Loucy (cell line): ENCODE data around the gene SLC9A2.

Experiments
- H2AFZ ChIP-seq: fragments of 200-600 bp; sonication (generic); 2 replicates; pipeline ENCODE4 v1.6.0; 2016; ENCODE audit warnings: antibody characterized with exemption, mild to moderate bottlenecking, low read length, moderate library complexity
- H3F3A ChIP-seq: fragments of 200-600 bp; 2 replicates; pipeline ENCODE4 v1.6.0; 2016; ENCODE audit warnings: antibody characterized with exemption, low read depth, mild to moderate bottlenecking
- H3K27me3 ChIP-seq: fragments of 200-600 bp; sonication (generic); 2 replicates; pipeline ENCODE4 v1.6.1; 2014; ENCODE audit warnings: low read length, mild to moderate bottlenecking; ENCODE audit not compliant: insufficient read depth, poor library complexity, severe bottlenecking
- H3K36me3 ChIP-seq: fragments of 200-600 bp; sonication (generic); 2 replicates; pipeline ENCODE4 v1.6.1; 2016; ENCODE audit warnings: low read length; ENCODE audit not compliant: insufficient read depth
- H3K4me1 ChIP-seq: fragments of 200-600 bp; sonication (generic); 2 replicates; pipeline ENCODE4 v1.5.1; 2014; ENCODE audit warnings: low read length, mild to moderate bottlenecking; ENCODE audit not compliant: insufficient read depth, poor library complexity, severe bottlenecking
- H3K4me2 ChIP-seq: fragments of 200-600 bp; sonication (generic); 2 replicates; pipeline ENCODE4 v1.6.0; 2014; ENCODE audit warnings: antibody characterized with exemption, low read length, low read depth, mild to moderate bottlenecking; ENCODE audit not compliant: poor library complexity, severe bottlenecking
- H3K4me3 ChIP-seq: fragments of 200-600 bp; sonication (generic); 2 replicates; pipeline ENCODE4 v1.5.1; 2014; ENCODE audit warnings: low read length, mild to moderate bottlenecking, mixed read lengths; ENCODE audit not compliant: poor library complexity, severe bottlenecking
- H3K79me2 ChIP-seq: fragments of 200-600 bp; sonication (generic); 2 replicates; pipeline ENCODE4 v1.6.1; 2014; ENCODE audit warnings: low read length; ENCODE audit not compliant: insufficient read depth
- H3K9ac ChIP-seq: fragments of 200-600 bp; sonication (generic); 2 replicates; pipeline ENCODE4 v1.6.0; 2014; ENCODE audit warnings: mild to moderate bottlenecking, low read depth, low read length, moderate library complexity; ENCODE audit not compliant: poor library complexity, severe bottlenecking
- H3K9me2 ChIP-seq: fragments of 200-600 bp; sonication (generic); replicated peaks from 2 replicates; pipeline ENCODE4 v1.6.1; 2016; ENCODE audit warnings: low read depth, low read length, mixed read lengths
- H3K9me3 ChIP-seq: fragments of 200-600 bp; sonication (generic); 2 replicates; pipeline ENCODE4 v1.6.1; 2014; ENCODE audit warnings: mild to moderate bottlenecking, antibody characterized with exemption, low read length, low read depth; ENCODE audit not compliant: insufficient read depth
- H4K20me1 ChIP-seq: fragments of 200-600 bp; sonication (generic); 2 replicates; pipeline ENCODE4 v1.6.0; 2014; ENCODE audit warnings: antibody characterized with exemption, low read length, mild to moderate bottlenecking; ENCODE audit not compliant: insufficient read depth, poor library complexity, severe bottlenecking
- EZH2phosphoT487 ChIP-seq: fragments of 200-600 bp; IDR thresholded peaks from 2 replicates; pipeline ENCODE4 v1.6.1; 2018; ENCODE audit warnings: antibody characterized with exemption, mild to moderate bottlenecking, moderate library complexity, borderline replicate concordance
- TF ChIP-seq, protein P1 (sequence below): fragments of 200-600 bp; sonication (generic); conservative IDR thresholded peaks from 2 replicates; pipeline ENCODE4 v1.5.1; 2014; ENCODE audit warnings: mild to moderate bottlenecking, antibody characterized with exemption, low read length

The SLC9A2 gene

DNA sequence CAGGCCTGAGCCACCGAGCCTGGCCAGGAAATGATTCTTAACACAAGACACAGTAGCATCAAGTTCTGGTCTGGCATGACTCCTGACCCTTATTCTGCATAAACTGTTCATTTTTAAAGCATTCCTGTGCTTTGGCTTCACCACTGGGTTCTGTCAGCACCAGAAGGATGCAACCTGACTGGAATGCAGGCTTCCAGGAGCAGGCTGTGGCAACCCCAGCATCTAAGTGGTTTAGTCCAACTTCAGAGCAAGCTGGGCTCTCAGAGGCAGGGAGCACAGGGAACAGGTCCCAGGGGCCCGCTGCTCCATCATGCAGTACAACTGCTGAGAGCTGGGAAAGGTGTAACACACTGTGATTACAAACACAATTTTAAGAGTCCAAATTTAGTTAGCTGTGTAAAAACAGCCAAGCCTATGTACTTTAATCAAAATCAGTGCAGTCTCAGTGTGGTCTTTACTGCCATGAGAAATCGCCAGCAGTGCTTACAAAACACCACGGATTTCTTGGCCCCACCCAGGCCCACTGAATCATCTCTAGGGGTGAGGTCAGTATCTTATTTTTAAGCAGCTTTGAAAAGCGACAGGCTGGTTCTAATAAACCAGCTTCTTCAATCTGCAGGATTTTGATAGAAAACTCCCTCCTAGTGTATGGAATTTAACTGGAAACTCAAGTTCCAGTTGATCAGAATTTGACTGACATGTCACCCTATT lies 98.1 kb downstream of the SLC9A2 start:
- peaks cover 50% of the 10 kb centered on the region; the same call in 1 of the 2 replicates for H3K36me3 ChIP-seq

DNA sequence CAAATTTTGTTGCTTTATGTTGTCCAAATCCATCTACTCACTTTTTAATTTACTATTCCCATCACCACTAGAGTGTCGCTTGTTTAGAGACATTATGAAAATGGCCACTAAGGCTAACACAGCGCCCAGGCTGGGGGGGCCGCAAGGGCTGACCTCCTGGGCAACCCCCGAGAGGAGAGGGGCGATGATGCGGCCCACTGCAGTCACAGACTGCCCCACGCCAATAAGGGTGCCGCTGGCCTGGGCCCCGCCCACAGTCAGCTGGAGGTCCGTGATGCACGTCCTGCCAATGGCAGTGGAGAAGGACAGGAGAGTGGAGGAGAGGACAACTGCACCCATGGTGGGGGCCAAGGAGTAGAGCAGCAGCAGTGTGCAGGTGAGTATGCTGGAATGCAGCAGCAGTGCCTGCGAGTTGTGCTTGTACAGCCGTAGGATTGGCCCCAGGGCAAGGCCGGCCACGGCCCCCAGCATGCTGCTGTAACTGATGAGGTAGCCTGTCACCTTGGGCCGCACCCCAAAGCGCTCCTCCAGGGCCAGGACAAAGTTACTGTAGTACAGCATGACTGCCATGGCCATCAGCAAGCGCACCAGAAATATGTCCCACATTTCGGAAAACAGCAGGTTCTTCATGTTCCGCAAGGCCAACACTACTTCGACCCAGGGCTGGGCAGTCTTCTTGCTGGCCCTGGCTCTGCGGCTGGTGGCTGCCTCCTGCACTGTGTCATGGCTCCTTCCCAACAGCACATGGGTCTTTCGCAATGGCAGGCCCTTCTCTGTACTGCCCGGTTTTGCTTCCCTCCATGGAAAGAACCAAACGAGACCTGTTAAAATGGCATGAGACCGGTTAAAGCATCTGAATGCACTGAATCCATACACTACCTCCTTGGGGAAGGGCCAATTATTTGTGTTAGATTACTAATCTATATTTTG lies 99.3 kb downstream of the SLC9A2 start:
- Histone ChIP-seq H3K9me3 (no peaks in the 10 kb centered on the region), H3K79me2 (no peaks in the 10 kb centered on the region)

More for the DNA sequence above, 98.1 kb downstream of the SLC9A2 start:
- Histone ChIP-seq H2AFZ (no peak overlapping the region), H3K4me1 (no peaks in the 10 kb centered on the region), H3K79me2 (no peaks in the 10 kb centered on the region), H3K27me3 (no peaks in the 10 kb centered on the region), H3K4me3 (no peak overlapping the region), H3F3A (no peaks in the 10 kb centered on the region), H3K9me3 (no peaks in the 10 kb centered on the region), H3K9ac (no peak overlapping the region), H3K9me2 (no peaks in the 10 kb centered on the region), H3K4me2 (no peak overlapping the region), H4K20me1 (no peaks in the 10 kb centered on the region)
- TF ChIP-seq, protein P1, sequence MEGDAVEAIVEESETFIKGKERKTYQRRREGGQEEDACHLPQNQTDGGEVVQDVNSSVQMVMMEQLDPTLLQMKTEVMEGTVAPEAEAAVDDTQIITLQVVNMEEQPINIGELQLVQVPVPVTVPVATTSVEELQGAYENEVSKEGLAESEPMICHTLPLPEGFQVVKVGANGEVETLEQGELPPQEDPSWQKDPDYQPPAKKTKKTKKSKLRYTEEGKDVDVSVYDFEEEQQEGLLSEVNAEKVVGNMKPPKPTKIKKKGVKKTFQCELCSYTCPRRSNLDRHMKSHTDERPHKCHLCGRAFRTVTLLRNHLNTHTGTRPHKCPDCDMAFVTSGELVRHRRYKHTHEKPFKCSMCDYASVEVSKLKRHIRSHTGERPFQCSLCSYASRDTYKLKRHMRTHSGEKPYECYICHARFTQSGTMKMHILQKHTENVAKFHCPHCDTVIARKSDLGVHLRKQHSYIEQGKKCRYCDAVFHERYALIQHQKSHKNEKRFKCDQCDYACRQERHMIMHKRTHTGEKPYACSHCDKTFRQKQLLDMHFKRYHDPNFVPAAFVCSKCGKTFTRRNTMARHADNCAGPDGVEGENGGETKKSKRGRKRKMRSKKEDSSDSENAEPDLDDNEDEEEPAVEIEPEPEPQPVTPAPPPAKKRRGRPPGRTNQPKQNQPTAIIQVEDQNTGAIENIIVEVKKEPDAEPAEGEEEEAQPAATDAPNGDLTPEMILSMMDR, result no peak
- TF ChIP-seq EZH2phosphoT487, result no peak

DNA sequence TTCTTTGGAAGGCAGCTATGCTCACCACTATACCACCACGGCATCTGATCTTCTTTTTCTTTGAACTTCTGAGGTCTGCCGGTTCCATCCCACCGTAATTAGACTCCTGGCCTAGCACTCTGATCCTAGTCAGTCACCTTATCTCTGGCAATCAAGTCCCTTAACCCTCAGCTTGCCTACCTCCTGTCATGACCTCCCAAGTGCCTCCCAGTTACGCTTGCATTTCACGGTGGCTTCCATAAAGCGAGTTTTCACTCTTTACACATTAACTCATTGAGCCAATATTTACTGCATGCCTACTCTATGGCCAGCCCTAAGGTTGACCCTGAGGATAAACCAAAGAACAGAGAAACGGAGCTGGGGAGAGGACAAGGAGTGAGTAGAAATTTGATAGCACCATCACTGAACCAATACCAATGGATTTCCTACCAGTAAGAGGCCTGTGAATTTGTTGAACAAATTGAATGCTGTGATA lies 104.7 kb downstream of the SLC9A2 start:
- Histone ChIP-seq H3K9me3 (no peaks in the 10 kb centered on the region), H3K79me2 (no peaks in the 10 kb centered on the region), H3K27me3 (no peaks in the 10 kb centered on the region), H3K4me2 (no peak overlapping the region), H3F3A (no peaks in the 10 kb centered on the region), H3K4me1 (no peaks in the 10 kb centered on the region), H2AFZ (no peak overlapping the region), H3K9me2 (no peaks in the 10 kb centered on the region), H3K4me3 (no peak overlapping the region), H4K20me1 (no peaks in the 10 kb centered on the region), H3K9ac (no peak overlapping the region), H3K36me3 (peaks cover 74% of the 10 kb centered on the region; the same call in 1 of the 2 replicates)
- TF ChIP-seq, protein P1, result no peak
- no peak for TF ChIP-seq EZH2phosphoT487

More for the DNA sequence above, 99.3 kb downstream of the SLC9A2 start:
- H3K4me3 ChIP-seq, result no peak overlapping the region
- H3K9me2 ChIP-seq, result no peaks in the 10 kb centered on the region
- no peaks in the 10 kb centered on the region for H4K20me1 ChIP-seq
- H3F3A ChIP-seq, result no peaks in the 10 kb centered on the region
- no peak overlapping the region for H3K4me2 ChIP-seq
- no peaks in the 10 kb centered on the region for H3K27me3 ChIP-seq
- no peak overlapping the region for H3K9ac ChIP-seq
- no peaks in the 10 kb centered on the region for H3K4me1 ChIP-seq
- H2AFZ ChIP-seq, result no peak overlapping the region
- H3K36me3 ChIP-seq, result peaks cover 60% of the 10 kb centered on the region; the same call in 1 of the 2 replicates
- TF ChIP-seq, protein P1, result no peak
- TF ChIP-seq EZH2phosphoT487, result no peak
